GM21529 (cell line): Measurements from ENCODE around the gene SLC45A3.

Source experiments
- ATAC-seq: cut with Tn5 transposase; IDR thresholded peaks from one replicate; pipeline ENCODE4 v1.9.1; 2021; ENCODE audit not compliant: unreplicated experiment

Gene SLC45A3

DNA sequence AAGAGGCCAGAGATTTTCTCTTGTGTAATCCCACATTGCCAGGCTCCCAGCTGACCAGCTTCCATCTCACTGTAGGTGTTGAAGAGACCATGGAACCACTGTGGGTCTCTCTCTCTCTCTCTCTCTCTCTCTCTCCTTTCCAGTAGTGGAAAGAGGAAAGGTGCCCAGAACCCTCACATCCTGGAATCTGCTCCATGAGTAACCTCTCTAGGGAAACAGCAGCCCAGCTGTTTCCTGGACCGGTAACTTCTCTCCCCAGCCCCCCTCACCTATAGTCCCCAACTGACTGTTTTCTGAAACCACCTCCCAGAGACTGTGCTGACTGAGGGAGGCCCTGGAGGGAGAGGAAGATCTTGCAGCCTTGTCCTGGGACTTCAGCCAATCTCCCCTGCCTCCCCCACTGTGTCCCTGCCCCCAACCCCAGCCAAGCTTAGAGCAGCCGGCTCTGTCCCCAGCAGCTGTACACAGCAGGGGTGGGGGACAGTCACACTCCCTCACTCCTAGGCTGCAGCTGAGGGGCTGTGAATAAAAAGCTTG is 20.6 kb upstream of the SLC45A3 start:
- ATAC-seq: no peak

DNA sequence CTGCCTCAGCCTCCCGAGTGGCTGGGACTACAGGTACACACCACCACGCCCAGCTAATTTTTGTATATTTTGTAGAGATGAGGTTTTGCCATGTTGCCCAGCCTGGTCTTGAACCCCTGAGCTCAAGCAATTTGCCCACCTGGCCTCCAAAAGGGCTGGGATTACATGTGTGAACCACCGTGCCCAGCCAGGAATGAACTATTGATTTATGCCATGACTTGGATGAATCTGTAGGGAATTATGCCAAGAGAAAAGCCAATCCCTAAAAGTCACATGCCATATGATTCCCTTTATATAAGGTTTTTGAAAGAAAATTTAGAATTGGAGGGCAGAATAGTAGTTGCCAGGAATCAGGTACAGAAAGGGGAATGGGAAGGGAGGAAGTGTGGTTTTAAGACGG is 19.1 kb upstream of the SLC45A3 start:
- ATAC-seq: no peak

DNA sequence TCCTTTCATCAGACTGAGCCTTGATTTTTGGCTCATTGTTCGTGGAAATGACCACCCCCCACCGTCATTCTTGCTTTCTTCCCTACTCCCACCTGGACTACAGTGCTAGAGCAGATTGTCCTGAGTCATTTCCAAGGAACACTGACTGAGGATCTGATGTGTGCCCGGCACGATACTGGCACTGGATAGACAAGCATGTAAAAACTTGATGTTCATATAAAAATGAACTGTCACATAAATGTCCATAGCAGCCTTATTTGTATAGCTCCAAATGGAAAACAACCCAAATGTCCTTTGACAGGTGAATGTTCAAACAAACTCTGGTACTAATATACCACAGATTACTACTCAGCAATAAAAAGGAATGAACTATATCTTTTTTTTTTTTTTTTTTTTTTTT is 18.6 kb upstream of the SLC45A3 start:
- no peak for ATAC-seq

DNA sequence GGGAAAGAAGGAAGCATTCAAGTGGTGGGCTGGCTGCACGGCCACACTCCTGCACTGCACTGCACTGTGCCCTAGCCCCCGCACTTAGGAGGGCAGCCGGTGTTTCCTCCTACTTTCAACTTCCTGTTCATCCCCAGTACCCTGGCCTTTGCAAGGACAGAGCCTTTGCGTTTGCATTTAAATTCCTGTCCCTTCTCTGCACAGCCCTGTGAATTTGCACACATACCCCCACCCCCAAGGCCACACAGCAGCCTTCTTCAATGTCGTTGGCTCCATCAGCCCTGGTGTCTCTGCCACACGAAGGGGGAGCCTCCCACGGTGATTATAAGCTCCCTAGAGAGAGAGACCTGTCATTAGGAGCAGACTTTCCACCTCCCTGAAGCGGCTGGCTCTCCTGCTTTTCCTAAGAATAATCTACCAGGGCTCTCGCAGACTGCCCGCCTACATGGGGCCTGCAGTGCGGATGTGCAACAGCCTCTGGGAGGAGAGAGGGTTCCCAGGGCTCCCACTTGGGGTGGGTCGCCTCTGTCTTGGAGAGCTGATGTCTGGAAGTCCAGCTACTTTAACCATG is 13.2 kb upstream of the SLC45A3 start:
- ATAC-seq: no peak

DNA sequence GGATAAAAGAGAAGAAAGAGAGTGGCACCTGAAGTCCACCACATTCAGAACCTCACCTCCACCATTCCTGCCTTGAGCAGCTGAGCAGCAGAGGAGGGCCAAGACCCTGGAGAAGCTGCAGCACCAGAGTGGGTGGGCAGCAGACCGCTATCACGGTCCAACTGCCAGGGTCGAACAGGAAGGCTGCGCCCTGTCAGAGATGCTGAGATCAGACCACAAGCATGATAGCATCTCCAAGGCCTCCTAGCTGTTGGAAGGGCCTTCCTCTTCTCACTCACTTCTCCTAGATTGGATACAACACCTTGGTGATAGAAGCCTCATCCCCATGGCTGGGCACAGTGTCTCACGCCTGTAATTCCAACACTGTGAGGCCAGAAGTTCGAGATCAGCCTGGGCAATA is 12.1 kb upstream of the SLC45A3 start:
- no peak for ATAC-seq

DNA sequence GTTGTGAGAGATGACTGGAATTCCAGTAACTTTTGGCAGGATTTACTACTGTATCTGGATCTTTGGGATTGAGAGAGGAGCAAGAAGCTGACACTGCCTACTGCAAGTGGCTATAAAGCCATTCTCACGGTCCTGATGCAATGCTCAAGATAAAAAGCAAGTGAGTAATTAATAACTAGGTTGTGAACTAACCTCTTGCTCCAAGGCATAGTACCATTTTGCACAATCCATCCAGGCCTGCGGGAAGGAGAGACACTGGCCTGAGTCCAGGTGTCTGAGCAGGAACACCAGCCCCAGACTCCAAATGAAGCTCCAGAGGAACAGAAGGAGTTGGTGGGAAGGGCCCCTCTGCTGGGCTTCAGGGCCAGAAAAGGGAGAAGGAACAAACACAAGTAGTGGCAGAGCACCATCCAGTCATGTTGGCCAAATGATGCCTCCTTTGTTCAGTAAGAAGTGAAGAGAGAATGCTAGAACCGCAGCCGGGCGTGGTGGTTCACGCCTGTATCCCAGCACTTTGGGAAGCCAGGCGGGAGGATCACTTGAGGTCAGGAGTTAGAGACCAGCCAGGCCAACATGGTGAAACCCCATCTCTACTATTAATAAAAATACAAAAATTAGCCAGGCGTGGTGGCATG is 9.9 kb upstream of the SLC45A3 start:
- no peak for ATAC-seq

DNA sequence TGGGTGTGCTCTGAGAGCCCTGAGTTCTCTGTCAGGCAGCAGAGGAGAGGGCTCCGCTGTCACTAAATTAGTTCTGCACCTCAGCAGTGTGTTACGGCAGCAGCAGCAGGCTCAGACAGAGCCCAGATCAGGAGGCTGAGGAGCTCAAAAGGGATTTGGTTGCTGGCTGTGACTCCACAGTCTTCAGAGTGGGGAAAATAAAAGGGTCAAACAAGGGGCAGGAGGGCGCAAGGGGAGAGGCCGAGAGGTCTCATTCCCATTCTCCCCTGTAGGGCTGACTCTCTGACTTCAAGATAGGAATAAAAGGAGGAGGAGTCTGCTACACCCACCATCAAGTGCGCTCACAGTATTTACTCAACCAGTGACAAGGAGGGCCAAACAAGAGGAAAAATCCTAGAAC is 9.2 kb upstream of the SLC45A3 start:
- no peak for ATAC-seq

DNA sequence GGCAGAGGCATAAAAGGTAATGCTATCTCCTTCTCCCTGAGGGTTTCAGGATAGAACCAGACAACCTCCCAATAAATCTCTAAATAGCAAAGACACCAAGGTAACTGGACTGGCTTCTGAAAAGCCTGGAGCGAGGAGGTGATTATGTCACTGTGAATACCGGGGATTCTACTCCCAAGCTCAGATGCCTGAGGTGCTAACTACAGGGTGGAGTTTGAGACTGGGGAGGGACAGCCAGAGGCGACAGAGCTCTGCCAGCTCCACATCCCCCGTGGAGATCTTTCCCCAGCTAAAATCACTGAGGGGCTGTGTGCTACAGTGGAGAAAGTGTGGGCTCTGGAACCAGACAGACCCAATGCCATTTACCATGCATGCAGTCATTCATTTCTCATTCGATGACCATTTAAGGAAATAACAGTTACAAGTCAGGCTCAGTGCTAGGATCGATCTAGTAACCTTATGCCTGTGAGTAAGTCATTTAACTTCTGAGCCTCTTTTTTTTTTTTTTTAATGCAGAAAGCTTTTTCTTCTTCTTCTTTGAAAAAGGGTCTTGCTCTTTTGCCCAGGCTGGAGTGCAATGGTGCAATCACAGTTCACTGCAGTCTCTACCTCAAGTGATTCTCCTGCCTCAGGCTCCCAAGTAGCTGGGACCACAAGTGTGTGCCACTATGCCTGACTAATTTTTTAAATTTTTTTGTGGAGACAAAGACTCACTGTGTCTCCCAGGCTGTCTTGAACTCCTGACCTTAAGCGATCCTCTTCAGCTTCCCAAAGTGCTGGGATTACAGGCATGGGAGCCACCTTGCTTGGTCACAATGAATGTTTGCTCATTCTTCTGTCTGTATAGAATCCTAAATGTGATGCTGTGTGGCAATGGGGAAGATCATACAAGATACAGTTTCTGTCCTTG is 8.1 kb upstream of the SLC45A3 start:
- ATAC-seq: no peak

DNA sequence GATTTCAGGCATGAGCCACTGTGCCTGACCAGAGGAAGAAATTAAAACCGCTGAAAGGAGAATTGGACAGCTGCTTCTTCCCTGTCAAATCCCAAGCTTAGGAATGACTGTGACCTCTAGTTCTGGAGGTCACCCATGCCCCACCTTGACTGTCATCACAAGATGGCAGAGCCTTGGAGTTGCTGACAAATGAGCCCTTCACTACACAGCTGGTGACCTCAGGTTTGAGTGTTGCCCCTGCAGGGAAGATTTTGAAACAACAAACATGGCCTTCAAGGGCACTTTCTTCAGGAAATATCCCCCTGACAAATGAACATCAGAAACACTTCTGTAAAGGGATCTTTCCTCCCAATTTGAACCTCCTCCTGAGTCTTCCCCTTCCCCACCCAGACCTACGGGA is 6.9 kb upstream of the SLC45A3 start:
- ATAC-seq: no peak

DNA sequence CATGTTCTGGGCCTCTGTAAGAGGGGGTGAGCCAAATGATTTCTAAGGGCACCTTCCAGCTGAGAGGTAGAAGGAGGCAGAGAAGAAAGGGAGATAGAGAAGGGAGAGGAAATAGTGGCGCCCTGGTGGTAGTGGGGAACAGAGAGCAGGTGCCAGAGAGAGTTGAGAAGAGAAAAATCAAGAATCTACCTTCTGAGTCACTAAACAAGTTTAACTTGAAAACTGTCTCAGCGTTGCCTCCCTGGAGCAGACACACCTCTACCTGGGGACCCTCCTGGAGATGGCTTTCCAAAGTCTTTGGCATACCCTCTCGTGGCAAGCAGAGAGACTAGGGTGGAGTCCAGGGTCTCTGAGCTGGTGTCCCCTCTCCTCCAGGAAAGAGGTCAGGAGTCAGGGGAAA is 1.1 kb upstream of the SLC45A3 start:
- ATAC-seq: no peak

DNA sequence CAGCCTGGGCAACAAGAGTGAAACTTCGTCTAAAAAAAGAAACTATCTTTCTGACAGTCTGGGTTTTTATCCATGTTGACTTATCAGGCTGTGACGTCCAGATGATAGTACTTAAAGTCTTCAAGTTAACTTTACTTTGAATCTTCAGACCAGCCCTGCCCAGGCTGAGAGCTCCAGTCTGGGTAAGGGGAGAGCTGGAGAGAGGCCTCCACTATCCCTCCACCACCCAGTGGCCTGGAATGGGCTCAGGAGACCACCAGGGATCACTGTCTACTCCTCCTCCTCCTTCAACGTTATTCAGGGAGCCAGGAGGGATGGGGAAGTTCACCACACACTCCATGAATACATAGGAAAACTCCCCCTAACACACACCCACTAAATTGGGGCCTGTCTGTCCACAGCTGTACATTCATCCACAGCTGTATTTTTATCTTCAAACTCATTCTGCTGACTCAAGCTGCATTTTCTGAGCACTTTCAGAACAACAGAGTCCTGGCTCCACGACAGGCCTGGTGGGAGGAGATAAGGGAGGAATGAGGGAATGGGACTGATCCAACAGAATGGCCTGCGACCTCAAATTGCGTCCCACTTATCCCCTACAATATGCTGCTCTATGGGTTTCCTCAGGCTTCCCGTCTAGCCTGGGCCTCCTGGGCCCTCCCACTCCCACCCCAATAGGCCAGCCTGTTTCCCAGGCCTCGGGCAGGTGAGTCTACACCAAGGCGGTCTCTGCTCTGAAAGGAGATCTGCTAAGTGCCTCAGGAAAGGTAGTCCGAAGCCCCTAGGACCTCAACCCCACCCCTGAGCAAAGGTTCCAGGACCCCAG is 1.8 kb downstream of the SLC45A3 start:
- no peak for ATAC-seq

DNA sequence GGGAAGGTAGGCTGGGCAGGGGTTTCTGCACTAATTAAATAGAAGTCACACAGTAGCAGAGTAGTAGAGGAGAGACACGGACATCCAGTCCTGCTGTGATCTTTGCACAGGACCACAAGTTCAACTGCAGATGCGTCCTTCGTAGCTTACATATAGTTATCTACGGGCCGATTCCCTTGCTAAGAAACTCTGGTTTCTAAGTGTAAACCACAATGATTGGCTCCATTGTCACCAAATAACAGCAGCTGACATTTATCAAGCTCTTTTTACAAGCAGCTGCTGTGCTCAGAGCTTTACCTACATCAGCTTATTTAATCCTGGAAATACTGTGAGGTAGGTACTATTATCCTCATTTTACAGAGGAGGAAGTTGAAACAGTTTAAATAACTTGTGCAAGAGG is 3.1 kb downstream of the SLC45A3 start:
- ATAC-seq: no peak

DNA sequence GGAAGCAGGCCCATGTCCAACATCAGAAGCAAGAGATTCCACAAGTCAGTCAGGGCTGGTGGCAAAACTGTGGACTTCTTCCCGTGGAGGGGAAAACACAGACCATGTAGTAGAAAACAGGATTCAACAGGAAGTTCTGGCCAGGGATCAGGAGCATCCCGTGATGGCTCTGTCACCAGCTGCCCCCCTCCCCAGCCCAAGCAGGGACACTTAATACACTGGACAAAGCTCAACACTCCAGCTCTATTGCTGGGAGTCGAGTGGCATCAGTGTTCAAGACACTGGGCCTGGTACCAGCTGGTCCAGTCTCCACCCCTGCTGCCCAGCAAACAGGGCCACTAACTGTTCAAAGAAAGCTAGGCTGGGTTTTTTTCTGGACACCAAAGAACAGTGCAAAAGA is 3.7 kb downstream of the SLC45A3 start:
- no peak for ATAC-seq

DNA sequence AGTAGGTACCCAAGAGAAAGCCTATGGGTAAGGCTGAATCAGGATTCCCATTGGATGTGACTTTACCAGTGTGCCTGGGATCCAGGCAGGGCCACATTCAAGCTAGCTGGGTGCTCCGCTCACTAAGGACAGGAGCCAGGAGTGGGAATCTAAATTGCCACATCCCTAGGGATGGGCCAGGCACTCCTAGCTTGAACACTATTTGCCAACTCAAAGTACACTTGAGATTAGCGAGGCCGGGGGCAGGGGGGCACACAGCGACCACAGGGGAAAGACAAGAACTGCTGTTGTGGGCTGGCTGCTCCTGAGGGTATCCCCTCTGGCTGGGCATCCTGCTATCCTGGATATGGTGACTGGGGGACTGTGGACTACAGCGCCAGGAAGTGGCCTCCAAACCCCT is 4.3 kb downstream of the SLC45A3 start:
- ATAC-seq: no peak

DNA sequence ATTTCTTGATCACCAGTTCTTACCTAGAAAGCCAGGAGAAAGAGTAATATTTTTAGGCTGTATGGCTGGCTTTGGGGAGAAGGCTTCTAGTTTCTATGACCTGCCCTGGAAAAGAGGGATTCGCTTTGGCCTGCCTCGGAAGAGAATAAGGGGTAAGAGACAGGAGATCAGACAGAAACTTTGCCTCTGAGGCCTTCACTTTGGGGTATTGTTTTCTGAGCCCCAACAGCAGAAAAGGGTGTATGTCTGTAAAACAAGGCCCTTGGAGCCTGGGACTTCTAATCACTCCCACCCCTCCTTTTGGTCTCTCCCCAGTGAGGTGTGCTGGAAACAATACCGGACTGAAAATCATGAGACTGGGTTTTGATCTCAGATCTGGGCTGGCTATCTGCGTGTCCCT is 5.1 kb downstream of the SLC45A3 start:
- ATAC-seq: no peak

DNA sequence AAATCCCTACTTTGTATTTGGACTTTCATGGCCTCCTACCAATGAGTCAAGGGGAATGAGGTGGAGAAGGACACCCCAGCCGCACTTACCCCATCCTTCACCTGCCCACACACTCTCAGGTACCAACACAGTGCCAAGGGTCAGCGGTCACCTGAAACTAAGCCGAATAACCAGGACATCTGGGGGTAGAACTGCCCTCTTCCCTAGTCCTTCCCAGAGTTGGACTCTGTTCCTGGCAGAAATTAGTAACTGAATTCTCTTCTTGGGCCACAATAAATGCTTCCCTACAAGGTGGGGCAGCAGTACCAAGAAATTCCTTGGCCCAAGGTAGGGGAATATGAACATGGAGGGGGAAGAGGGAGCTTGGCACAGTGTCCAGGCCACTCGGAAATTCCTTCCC is 7.3 kb downstream of the SLC45A3 start:
- no peak for ATAC-seq

DNA sequence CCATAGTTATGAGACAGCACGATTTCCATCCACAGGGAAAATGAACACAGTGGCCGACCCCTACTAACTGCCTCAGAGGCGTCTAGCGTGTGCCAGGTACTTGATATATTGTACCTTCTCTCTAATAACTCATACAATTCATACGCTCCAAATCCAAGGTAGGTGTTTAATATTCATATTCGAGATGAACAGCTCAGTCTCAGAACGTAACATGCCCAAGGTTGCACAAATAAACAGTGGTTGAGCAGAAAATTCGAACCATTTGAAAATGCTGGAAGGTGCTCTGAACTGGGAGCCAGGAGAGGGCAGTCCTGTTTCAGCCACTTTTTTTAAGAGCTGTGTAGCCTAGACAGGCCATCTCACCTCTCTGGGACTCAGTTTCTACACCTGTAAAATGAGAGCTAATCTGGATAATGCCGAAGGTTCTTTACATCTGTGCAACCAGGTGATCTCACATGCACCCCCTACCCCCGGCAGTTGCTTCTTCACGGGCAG is 7.9 kb downstream of the SLC45A3 start:
- ATAC-seq: no peak

DNA sequence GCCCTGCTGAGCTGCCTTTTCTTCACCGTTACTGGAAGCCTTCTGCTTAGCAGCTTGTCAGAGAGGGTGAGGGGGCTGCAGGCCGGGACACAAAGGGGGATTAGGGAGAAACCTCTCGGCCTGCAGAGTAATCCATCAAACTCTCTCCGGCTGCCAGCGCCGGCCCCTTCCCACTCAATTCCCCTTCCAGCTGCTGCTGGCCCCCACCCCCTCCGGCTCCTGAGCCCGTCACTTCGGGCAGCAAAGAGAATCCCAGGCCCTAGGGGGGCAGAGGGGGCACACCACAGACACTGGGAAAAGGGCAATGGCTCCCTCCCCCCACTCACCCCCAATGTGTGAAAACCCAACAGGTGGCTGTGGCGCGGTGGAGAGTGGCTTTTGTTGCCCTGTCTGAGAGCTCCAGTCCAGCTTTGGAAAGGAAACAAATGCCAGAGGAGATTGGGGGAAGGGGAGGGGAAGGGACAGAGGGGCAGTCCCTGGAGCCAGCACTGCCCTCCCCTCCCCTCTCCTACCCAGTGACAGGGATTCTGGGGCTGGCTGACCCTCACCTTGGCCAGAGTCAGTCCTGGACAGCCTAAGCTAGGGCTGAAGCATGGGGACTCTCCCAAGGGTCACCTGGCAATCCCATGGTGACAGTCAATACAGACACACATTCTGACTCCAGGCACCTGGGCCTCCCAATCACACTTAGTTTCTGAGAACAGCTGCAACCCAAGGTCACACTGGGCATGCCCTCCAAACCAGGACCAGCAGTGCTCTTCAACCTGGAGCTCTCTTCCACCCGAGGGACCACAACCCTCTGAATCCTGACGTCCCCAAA is 9.5 kb downstream of the SLC45A3 start:
- ATAC-seq: no peak

DNA sequence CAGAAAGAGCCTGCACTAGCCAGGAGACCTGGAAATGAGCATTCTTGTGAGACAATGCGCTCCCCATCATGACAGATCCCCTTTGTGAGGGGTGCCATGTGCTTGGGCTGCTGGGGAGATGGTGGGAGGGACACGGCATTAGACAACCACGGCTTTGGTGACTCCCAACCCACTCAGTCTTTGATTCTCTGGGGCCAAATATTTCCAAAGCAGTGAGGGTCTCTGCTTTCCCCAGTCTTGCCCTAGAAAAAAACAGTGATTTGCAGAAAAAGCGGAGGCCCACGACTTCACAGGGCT is 10.2 kb downstream of the SLC45A3 start:
- ATAC-seq: no peak
